ENCODE results near the gene TRIM14. TPM values are rescaled to one million over a fixed set of nuclear protein-coding genes. Genes with fewer than 3 reads are reported as not detected.

TRIM14 gene
- total and polyA plus RNA-seq, 10 of the 15 experiments (the other 5 are each of a cell fraction or from before 2014, with no cell fraction given), result 8.6 to 53.3 (median 35.7) TPM

GRCh38 chr9:98118640-98119601 lies at the start of gene TRIM14 (continued):
- TF ChIP-seq, protein P1, sequence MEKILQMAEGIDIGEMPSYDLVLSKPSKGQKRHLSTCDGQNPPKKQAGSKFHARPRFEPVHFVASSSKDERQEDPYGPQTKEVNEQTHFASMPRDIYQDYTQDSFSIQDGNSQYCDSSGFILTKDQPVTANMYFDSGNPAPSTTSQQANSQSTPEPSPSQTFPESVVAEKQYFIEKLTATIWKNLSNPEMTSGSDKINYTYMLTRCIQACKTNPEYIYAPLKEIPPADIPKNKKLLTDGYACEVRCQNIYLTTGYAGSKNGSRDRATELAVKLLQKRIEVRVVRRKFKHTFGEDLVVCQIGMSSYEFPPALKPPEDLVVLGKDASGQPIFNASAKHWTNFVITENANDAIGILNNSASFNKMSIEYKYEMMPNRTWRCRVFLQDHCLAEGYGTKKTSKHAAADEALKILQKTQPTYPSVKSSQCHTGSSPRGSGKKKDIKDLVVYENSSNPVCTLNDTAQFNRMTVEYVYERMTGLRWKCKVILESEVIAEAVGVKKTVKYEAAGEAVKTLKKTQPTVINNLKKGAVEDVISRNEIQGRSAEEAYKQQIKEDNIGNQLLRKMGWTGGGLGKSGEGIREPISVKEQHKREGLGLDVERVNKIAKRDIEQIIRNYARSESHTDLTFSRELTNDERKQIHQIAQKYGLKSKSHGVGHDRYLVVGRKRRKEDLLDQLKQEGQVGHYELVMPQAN (conservative IDR thresholded peaks at IDR 0.05), result peak; percentile 62; the same call in 1 of the 2 replicates
- TF ChIP-seq, protein P2, sequence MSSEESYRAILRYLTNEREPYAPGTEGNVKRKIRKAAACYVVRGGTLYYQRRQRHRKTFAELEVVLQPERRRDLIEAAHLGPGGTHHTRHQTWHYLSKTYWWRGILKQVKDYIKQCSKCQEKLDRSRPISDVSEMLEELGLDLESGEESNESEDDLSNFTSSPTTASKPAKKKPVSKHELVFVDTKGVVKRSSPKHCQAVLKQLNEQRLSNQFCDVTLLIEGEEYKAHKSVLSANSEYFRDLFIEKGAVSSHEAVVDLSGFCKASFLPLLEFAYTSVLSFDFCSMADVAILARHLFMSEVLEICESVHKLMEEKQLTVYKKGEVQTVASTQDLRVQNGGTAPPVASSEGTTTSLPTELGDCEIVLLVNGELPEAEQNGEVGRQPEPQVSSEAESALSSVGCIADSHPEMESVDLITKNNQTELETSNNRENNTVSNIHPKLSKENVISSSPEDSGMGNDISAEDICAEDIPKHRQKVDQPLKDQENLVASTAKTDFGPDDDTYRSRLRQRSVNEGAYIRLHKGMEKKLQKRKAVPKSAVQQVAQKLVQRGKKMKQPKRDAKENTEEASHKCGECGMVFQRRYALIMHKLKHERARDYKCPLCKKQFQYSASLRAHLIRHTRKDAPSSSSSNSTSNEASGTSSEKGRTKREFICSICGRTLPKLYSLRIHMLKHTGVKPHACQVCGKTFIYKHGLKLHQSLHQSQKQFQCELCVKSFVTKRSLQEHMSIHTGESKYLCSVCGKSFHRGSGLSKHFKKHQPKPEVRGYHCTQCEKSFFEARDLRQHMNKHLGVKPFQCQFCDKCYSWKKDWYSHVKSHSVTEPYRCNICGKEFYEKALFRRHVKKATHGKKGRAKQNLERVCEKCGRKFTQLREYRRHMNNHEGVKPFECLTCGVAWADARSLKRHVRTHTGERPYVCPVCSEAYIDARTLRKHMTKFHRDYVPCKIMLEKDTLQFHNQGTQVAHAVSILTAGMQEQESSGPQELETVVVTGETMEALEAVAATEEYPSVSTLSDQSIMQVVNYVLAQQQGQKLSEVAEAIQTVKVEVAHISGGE (CRISPR knock-in tag; IDR thresholded peaks at IDR 0.05), result no peak
- TF ChIP-seq, protein P3, sequence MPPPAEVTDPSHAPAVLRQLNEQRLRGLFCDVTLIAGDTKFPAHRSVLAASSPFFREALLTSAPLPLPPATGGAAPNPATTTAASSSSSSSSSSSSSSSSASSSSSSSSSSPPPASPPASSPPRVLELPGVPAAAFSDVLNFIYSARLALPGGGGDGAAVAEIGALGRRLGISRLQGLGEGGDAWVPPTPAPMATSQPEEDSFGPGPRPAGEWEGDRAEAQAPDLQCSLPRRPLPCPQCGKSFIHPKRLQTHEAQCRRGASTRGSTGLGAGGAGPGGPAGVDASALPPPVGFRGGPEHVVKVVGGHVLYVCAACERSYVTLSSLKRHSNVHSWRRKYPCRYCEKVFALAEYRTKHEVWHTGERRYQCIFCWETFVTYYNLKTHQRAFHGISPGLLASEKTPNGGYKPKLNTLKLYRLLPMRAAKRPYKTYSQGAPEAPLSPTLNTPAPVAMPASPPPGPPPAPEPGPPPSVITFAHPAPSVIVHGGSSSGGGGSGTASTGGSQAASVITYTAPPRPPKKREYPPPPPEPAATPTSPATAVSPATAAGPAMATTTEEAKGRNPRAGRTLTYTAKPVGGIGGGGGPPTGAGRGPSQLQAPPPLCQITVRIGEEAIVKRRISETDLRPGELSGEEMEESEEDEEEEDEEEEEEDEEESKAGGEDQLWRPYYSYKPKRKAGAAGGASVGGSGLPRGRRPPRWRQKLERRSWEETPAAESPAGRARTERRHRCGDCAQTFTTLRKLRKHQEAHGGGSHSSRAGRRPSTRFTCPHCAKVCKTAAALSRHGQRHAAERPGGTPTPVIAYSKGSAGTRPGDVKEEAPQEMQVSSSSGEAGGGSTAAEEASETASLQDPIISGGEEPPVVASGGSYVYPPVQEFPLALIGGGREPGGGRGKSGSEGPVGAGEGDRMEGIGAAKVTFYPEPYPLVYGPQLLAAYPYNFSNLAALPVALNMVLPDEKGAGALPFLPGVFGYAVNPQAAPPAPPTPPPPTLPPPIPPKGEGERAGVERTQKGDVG (CRISPR knock-in tag; IDR thresholded peaks at IDR 0.05), result no peak
- TF ChIP-seq BHLHE40 (IDR thresholded peaks at IDR 0.05; ENCODE audit: borderline replicate concordance in 1 of 2, low read depth in 2 of 2, low read length in 1 of 2), result peak; percentile 88 to 97
- TF ChIP-seq POLR2AphosphoS5 (IDR thresholded peaks at IDR 0.05; ENCODE audit: low read length), result 0 out of 2 replicates have a peak, but pooled peaks have one; percentile 31
- TF ChIP-seq MYC (IDR thresholded peaks at IDR 0.05; ENCODE audit: insufficient read depth, insufficient read length, insufficient replicate concordance, low read length, severe bottlenecking), result peak; percentile 86
- no peak for TF ChIP-seq SMAD1 (IDR thresholded peaks at IDR 0.05; ENCODE audit: low read depth, partially characterized antibody)
- TF ChIP-seq HDAC2 (IDR thresholded peaks at IDR 0.05), result no peak
- TF ChIP-seq RBBP5 (conservative IDR thresholded peaks at IDR 0.05), result peak; percentile 77; the same call in 1 of the 2 replicates
- TF ChIP-seq SMARCA5 (IDR thresholded peaks at IDR 0.05), result 0 out of 2 replicates have a peak, but pooled peaks have one; percentile 45
- peak; percentile 85 for TF ChIP-seq YY1 (IDR thresholded peaks at IDR 0.05; ENCODE audit: low read depth, low read length)
- peak; percentile 7; the same call in 1 of the 2 replicates for TF ChIP-seq CREM (IDR thresholded peaks at IDR 0.05; ENCODE audit: low read depth)
- peak; percentile 47 for TF ChIP-seq RAD21 (IDR thresholded peaks at IDR 0.05; ENCODE audit: insufficient read depth, low read depth, low read length)
- peak; percentile 90 for TF ChIP-seq IKZF1 (conservative IDR thresholded peaks at IDR 0.05)
- TF ChIP-seq MEF2B (IDR thresholded peaks at IDR 0.05; ENCODE audit: partially characterized antibody, poor library complexity, severe bottlenecking), result peak; percentile 65
- TF ChIP-seq NRF1 (conservative IDR thresholded peaks at IDR 0.05; ENCODE audit: low read depth, low read length), result no peak
- peak; percentile 94 for TF ChIP-seq POLR2A (IDR thresholded peaks at IDR 0.05; ENCODE audit: low read depth, low read length)
